Activated CD4-positive, alpha-beta memory T cell treated with anti-CD3 and anti-CD28 coated beads, Interleukin-2, amount 10 ng/mL, durations not matched to agents 7 days and 5 days (primary cell): Measurements from ENCODE around the gene ABTB2. TPM values are rescaled to one million over a fixed set of nuclear protein-coding genes. Genes with fewer than 3 reads are reported as not detected.
"Not testable (repeated sequence)": the region's sequence is repeated elsewhere in the genome, so short reads cannot be mapped to it uniquely, and the experiment has no call there.

ENCODE experiments used
- CTCF ChIA-PET: fragments of 350-600 bp; sonication (Branson Sonifier 250); formaldehyde crosslinking; loops from one replicate; lab custom pipeline; 2021; ENCODE audit warnings: antibody characterized with exemption, inconsistent platforms; lab: Charles Lee
- POLR2A ChIA-PET: fragments of 350-600 bp; sonication (Branson Sonifier 250); formaldehyde crosslinking; loops from one replicate; lab custom pipeline; 2021; ENCODE audit warnings: antibody characterized with exemption; lab: Charles Lee
- DNase-seq: peaks from one replicate; pipeline ENCODE4 v3.0.0-alpha.2; 2020
- H3K27ac Mint-ChIP-seq: one replicate; pipeline ENCODE4 v1.8.0; 2021; ENCODE audit warnings: mild to moderate bottlenecking, mixed read lengths
- H3K27me3 Mint-ChIP-seq: one replicate; pipeline ENCODE4 v1.8.0; 2021; ENCODE audit warnings: mixed read lengths
- H3K36me3 Mint-ChIP-seq: one replicate; pipeline ENCODE4 v1.8.0; 2021; ENCODE audit warnings: low read depth, mixed read lengths
- H3K4me1 Mint-ChIP-seq: one replicate; pipeline ENCODE4 v1.8.0; 2021; ENCODE audit warnings: mixed read lengths
- H3K4me3 Mint-ChIP-seq: one replicate; pipeline ENCODE4 v1.8.0; 2021; ENCODE audit warnings: mild to moderate bottlenecking, mixed read lengths
- H3K9me3 Mint-ChIP-seq: one replicate; pipeline ENCODE4 v1.8.0; 2021; ENCODE audit warnings: mixed read lengths
- total RNA-seq, 2 experiments: library from RNA; stranded (reverse); gene quantifications; one replicate each; pipeline ENCODE4 v1.2.3, GENCODE V29; 2021

Gene ABTB2
- total RNA-seq, 2 experiments from 2014 or later, result 2.3 to 2.7 TPM

GRCh38 chr11:34259087-34259486 lies 98.7 kb downstream of the ABTB2 start:
- ChIA-PET CTCF (interaction anchor here (0.7 kb wide), 1 partner anchor 448 kb away, joined by 3 read pairs; no protein-coding TSS in a partner anchor), POLR2A (no interaction called here)
- Mint-ChIP-seq H3K4me1 (no peaks in the 10 kb centered on the region), H3K36me3 (no peaks in the 10 kb centered on the region), H3K27ac (no peak overlapping the region), H3K4me3 (no peak overlapping the region), H3K27me3 (peaks cover 4% of the 10 kb centered on the region), H3K9me3 (no peaks in the 10 kb centered on the region)
- no peak for DNase-seq

- Mint-ChIP-seq H3K4me1 (peaks cover 7% of the 10 kb centered on the region), H3K4me3 (no peak overlapping the region), H3K36me3 (no peaks in the 10 kb centered on the region), H3K9me3 (no peaks in the 10 kb centered on the region), H3K27ac (no peak overlapping the region), H3K27me3 (peaks cover 8% of the 10 kb centered on the region)
- DNase-seq, result no peak
- CTCF ChIA-PET, result no interaction called here
- POLR2A ChIA-PET, result no interaction called here
These were observed 101.2 kb downstream of the ABTB2 start for GRCh38 chr11:34256626-34257025.

GRCh38 chr11:34256150-34256549 lies 101.7 kb downstream of the ABTB2 start:
- H3K27ac Mint-ChIP-seq, result no peak overlapping the region
- no peaks in the 10 kb centered on the region for H3K9me3 Mint-ChIP-seq
- ChIA-PET CTCF (no interaction called here), POLR2A (no interaction called here)
- peaks cover 11% of the 10 kb centered on the region for H3K4me1 Mint-ChIP-seq
- peaks cover 10% of the 10 kb centered on the region for H3K27me3 Mint-ChIP-seq
- H3K4me3 Mint-ChIP-seq, result no peak overlapping the region
- no peaks in the 10 kb centered on the region for H3K36me3 Mint-ChIP-seq
- no peak for DNase-seq

DNA sequence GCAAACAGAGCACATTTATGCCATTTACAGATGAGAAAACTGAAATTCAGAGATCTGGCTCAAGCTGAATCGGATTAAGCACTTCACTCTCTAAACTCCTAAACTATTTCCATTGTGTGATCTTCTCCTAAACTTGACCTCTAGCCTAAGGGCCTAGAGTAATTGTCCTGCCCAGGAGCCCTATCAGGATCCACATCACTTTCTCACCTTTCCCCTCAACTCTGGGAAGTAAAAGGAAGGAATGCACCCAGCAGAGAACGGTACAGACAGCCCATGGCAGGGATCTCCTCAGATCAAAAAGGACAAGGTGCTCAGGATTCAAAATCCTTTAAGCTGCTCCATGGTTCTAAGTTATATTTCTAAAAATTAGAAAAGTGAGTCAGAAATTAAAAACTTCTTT lies 102.7 kb downstream of the ABTB2 start:
- H3K27ac Mint-ChIP-seq, result no peak overlapping the region
- no peaks in the 10 kb centered on the region for H3K9me3 Mint-ChIP-seq
- POLR2A ChIA-PET, result interaction anchor here (1.1 kb wide), 1 partner anchor 9 kb away, joined by 3 read pairs; no protein-coding TSS in a partner anchor
- DNase-seq, result no peak
- CTCF ChIA-PET, result interaction anchor here (0.6 to 1.1 kb wide), 3 partner anchors 58 to 196 kb away, joined by 3 to 8 read pairs (median 4); no protein-coding TSS in a partner anchor
- no peaks in the 10 kb centered on the region for H3K36me3 Mint-ChIP-seq
- no peak overlapping the region for H3K4me3 Mint-ChIP-seq
- peaks cover 22% of the 10 kb centered on the region for H3K4me1 Mint-ChIP-seq
- peaks cover 12% of the 10 kb centered on the region for H3K27me3 Mint-ChIP-seq

DNA sequence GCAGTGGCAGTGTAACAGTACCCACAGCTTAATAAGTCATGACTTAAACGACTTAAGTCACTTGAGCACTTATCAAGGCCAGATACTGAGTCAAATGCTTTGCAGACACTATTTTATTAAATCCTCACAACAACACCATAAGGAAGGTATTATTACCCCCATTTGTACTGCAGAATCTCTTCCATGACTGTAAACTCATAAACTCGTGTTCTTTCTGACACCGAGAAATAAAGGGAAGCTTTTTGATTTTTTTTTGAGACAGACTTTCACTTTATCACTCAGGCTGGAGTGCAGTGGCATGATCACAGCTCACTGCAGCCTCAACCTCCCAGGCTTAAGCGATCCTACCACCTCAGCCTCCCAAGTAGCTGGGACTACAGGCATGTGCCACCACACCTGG lies 103.8 kb downstream of the ABTB2 start:
- ChIA-PET POLR2A (interaction anchor here (1.1 to 6.4 kb wide), 2 partner anchors 10 to 102 kb away, joined by 3 to 33 read pairs; partner anchors contain the start of gene ABTB2), CTCF (interaction anchor here (0.9 to 1.1 kb wide), 2 partner anchors 79 to 80 kb away, joined by 3 to 4 read pairs; no protein-coding TSS in a partner anchor)
- Mint-ChIP-seq H3K4me1 (peaks cover 33% of the 10 kb centered on the region), H3K9me3 (no peaks in the 10 kb centered on the region), H3K27ac (no peak overlapping the region), H3K36me3 (no peaks in the 10 kb centered on the region), H3K4me3 (no peak overlapping the region), H3K27me3 (peaks cover 14% of the 10 kb centered on the region)
- DNase-seq, result no peak

- DNase-seq, result no peak
- Mint-ChIP-seq H3K27me3 (peaks cover 14% of the 10 kb centered on the region), H3K36me3 (no peaks in the 10 kb centered on the region), H3K4me1 (peaks cover 45% of the 10 kb centered on the region), H3K27ac (no peak overlapping the region), H3K4me3 (no peak overlapping the region), H3K9me3 (no peaks in the 10 kb centered on the region)
- CTCF ChIA-PET, result interaction anchor here (1.0 kb wide), 1 partner anchor 79 kb away, joined by 3 read pairs; no protein-coding TSS in a partner anchor
- POLR2A ChIA-PET, result interaction anchor here (0.6 to 6.4 kb wide), 4 partner anchors 17 to 201 kb away, joined by 3 to 69 read pairs (median 18); partner anchors contain the start of genes ABTB2 and CAPRIN1
These were observed 105.2 kb downstream of the ABTB2 start for GRCh38 chr11:34252651-34253050.

GRCh38 chr11:34252015-34252414 lies 105.8 kb downstream of the ABTB2 start:
- Mint-ChIP-seq H3K27ac (no peak overlapping the region), H3K4me1 (peaks cover 52% of the 10 kb centered on the region), H3K9me3 (no peaks in the 10 kb centered on the region), H3K36me3 (no peaks in the 10 kb centered on the region), H3K4me3 (no peak overlapping the region), H3K27me3 (peaks cover 14% of the 10 kb centered on the region)
- DNase-seq, result no peak
- POLR2A ChIA-PET, result interaction anchor here (0.6 to 6.4 kb wide), 5 partner anchors 17 to 117 kb away, joined by 3 to 69 read pairs (median 4); partner anchors contain the start of gene ABTB2
- CTCF ChIA-PET, result interaction anchor here (1.0 to 1.4 kb wide), 3 partner anchors 17 to 106 kb away, joined by 3 to 5 read pairs (median 5); partner anchors contain the start of gene ABTB2

DNA sequence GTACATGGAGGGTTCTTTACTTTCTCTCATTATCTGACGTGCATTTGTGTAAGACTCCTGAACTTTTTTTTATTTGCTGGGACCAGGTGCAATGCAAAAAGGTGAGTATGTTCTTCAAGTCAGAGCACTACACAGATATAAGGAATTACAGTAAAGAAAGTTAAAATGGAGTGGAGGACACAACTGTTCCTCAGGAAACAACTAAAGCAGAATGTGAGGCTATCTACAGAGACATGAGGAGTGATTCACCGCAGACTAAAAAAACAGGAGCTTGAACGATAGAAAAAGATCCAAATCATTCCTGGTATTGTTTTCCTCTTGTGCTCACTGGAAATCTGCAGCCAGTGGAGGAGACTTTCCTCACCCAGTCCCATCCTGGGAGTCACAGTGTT lies 106.2 kb downstream of the ABTB2 start:
- no peak for DNase-seq
- Mint-ChIP-seq H3K36me3 (no peaks in the 10 kb centered on the region), H3K9me3 (no peaks in the 10 kb centered on the region), H3K4me1 (peaks cover 54% of the 10 kb centered on the region), H3K4me3 (peak overlapping the region; percentile 9), H3K27ac (peak overlapping the region; percentile 33), H3K27me3 (peaks cover 14% of the 10 kb centered on the region)
- CTCF ChIA-PET, result interaction anchor here (1.3 to 1.9 kb wide), 3 partner anchors 17 to 107 kb away, joined by 5 to 7 read pairs (median 5); partner anchors contain the start of gene ABTB2
- POLR2A ChIA-PET, result interaction anchor here (0.6 to 6.4 kb wide), 7 partner anchors 10 to 116 kb away, joined by 3 to 69 read pairs (median 3); partner anchors contain the start of gene ABTB2

DNA sequence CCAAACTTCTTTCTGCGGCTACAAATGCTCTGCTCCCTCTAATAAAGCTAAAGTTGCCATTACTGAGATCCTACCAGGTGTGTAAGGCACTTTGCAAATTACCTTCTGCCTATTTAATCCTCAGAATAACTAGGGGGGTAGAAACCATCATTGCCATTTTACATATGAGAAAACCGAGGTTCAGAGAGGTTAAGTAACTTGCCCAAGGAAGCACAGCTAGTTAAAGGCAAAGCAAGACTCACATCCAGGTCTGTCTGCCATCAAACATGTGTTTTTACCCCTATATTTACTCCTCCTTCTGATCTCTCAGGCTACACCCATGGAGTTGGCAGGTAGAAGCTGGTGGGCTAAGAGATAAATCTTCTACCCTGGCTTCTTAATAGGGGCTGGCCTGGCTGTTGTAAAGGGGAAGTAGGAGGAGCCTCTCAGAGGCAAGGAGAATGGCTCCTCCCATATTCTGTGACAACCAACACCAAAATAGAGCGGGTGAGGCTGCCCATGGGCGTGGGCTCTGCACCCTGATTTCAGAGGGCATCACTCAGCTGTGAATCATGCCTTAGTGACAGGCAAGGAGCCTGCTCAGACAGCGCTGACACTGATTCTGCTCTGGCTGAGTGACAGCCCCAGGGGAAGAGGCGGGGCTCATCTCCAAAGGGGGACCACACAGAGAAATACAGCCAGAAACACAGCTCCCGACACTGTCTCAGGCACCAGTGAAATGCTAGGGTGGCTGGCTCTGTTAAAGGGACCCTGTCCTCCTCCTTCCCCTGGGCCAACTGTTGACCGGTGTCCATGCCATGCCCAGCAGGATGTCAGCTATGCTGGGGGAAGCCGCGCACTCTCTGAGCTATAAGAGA lies 106.8 kb downstream of the ABTB2 start:
- peak overlapping the region; percentile 9 for H3K4me3 Mint-ChIP-seq
- DNase-seq, result peak; percentile 82
- peak overlapping the region; percentile 33 for H3K27ac Mint-ChIP-seq
- CTCF ChIA-PET, result interaction anchor here (1.3 to 1.9 kb wide), 4 partner anchors 10 to 107 kb away, joined by 3 to 7 read pairs (median 5); partner anchors contain the start of gene ABTB2
- H3K9me3 Mint-ChIP-seq, result no peaks in the 10 kb centered on the region
- POLR2A ChIA-PET, result interaction anchor here (0.8 to 6.4 kb wide), 8 partner anchors 10 to 146 kb away, joined by 3 to 69 read pairs (median 4); partner anchors contain the start of genes ABTB2 and NAT10
- no peaks in the 10 kb centered on the region for H3K36me3 Mint-ChIP-seq
- H3K4me1 Mint-ChIP-seq, result peaks cover 58% of the 10 kb centered on the region
- H3K27me3 Mint-ChIP-seq, result peaks cover 14% of the 10 kb centered on the region

GRCh38 chr11:34250211-34250610 lies 107.6 kb downstream of the ABTB2 start:
- no peak overlapping the region for H3K27ac Mint-ChIP-seq
- H3K4me1 Mint-ChIP-seq, result peaks cover 66% of the 10 kb centered on the region
- H3K36me3 Mint-ChIP-seq, result no peaks in the 10 kb centered on the region
- DNase-seq, result no peak
- CTCF ChIA-PET, result interaction anchor here (1.3 to 3.1 kb wide), 3 partner anchors 9 to 76 kb away, joined by 3 to 14 read pairs (median 7); no protein-coding TSS in a partner anchor
- POLR2A ChIA-PET, result interaction anchor here (1.2 to 6.4 kb wide), 7 partner anchors 11 to 198 kb away, joined by 3 to 69 read pairs (median 5); partner anchors contain the start of genes ABTB2, CAPRIN1 and NAT10
- no peak overlapping the region for H3K4me3 Mint-ChIP-seq
- H3K9me3 Mint-ChIP-seq, result no peaks in the 10 kb centered on the region
- H3K27me3 Mint-ChIP-seq, result peaks cover 14% of the 10 kb centered on the region

DNA sequence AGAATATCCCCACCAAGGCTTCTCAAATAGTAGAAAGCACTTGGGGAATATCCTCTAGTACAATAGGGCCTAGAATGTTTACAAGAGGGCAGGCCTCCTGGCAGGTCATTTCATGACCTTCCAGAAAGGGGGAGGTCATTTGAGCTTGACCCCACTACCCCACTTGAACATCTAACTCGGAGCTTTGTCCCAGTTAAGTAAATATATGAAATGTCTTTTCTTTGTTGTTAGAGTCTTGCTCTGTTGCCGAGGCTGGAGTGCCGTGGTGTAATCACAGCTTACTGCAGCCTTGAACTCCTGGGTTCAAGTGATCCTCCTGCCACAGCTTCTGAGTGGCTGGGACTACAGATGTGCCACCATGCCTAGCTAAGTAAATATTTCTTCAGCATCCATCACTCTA lies 108.4 kb downstream of the ABTB2 start:
- Mint-ChIP-seq H3K9me3 (no peaks in the 10 kb centered on the region), H3K36me3 (no peaks in the 10 kb centered on the region), H3K4me1 (peaks cover 73% of the 10 kb centered on the region), H3K4me3 (no peak overlapping the region), H3K27ac (peak overlapping the region; percentile 72), H3K27me3 (peaks cover 11% of the 10 kb centered on the region)
- CTCF ChIA-PET, result interaction anchor here (1.1 to 3.1 kb wide), 5 partner anchors 9 to 108 kb away, joined by 4 to 16 read pairs (median 9); partner anchors contain the start of gene ABTB2
- no peak for DNase-seq
- POLR2A ChIA-PET, result interaction anchor here (0.7 to 6.4 kb wide), 6 partner anchors 11 to 197 kb away, joined by 3 to 69 read pairs (median 6); partner anchors contain the start of genes ABTB2 and CAPRIN1

DNA sequence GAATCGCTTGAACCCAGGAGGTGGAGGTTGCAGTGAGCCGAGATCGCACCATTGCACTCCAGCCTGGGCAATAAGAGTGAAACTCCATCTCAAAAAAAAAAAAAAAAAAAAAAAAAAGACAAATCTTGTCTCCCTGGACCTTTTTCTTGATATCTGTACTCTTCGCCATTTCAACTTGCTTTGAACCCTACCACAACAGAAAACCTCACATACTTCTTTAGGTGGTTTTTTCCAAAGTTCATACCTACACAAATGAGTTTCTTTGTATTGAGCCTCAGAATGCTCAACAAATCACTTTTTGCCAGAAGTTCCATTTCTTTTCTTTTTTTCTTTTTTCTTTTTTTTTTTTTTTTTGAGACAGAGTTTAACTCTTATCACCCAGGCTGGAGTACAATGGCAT lies 111.3 kb downstream of the ABTB2 start:
- H3K27me3 Mint-ChIP-seq, H3K27ac Mint-ChIP-seq, H3K9me3 Mint-ChIP-seq, CTCF ChIA-PET, H3K4me3 Mint-ChIP-seq, H3K36me3 Mint-ChIP-seq, DNase-seq: not testable (repeated sequence)
- POLR2A ChIA-PET, result interaction anchor here (6.4 kb wide), 1 partner anchor 11 kb away, joined by 69 read pairs; no protein-coding TSS in a partner anchor
- peaks cover 93% of the 10 kb centered on the region for H3K4me1 Mint-ChIP-seq
